Activated CD4-positive, alpha-beta T cell treated with anti-CD3 and anti-CD28 coated beads, Interleukin-2, Interleukin-4, amounts not matched to agents 100 ng/mL and 50 ng/mL, durations not matched to agents 16 hours and 8 hours (primary cell): Measurements from ENCODE around the gene PEDS1.
"Not testable (repeated sequence)": the region's sequence is repeated elsewhere in the genome, so short reads cannot be mapped to it uniquely, and the experiment has no call there.

ENCODE experiments used
- DNase-seq: peaks from one replicate; pipeline ENCODE4 v3.0.0-alpha.2; 2020; ENCODE audit warnings: low spot score

The PEDS1 gene

DNA sequence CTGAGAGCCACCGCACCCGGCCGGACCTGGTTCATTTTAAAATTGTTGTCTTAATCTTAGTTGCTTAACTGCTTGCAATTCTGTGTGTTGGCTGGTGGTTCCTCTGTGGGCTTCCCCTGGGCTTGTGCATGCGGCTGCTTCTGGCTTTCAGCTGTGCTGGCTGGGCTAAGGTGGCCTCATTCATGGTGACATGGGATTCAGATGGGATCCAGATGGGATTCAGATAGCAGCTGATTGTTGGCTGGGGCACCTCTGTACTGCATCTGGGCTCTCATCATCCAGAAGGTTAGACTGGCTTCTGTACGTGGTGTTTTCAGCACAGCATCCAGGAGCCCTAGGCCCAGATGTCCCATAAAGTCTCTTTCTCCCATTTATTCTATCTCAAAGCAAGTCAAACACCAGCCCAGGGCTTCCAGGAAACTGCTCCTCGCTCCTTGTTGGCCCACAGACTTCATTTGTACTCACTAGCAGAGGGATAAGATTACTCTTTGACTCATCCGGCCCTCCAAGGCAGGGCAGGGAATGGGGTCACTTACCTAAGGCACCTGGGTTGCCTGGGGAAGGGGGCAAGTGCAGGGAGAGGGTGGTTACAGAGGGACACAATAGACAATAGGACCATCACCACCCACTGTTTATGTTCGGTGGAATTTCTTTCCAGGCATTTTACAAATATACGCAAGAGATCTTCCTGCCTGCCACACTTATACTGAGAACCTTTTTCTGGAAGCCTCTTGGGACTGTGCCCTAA is 10.2 kb upstream of the PEDS1 start:
- no peak for DNase-seq

DNA sequence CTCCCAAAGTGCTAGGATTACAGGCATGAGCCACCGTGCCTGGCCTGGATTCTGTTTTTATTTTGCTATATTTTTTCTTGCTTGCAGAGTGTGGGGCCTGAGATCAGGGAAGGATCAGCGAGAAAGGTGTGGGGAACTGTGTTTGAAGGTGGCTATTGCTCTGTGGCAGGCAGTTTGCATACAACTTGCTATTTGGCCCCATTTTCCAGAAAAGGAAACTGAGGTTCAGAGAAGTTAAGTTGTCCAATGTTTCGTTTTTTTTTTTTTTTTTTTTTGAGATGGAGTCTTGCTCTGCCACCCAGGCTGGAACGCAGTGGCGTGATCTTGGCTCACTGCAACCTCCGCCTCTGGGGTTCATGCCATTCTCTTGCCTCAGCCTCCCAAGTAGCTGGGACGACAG is 8.0 kb upstream of the PEDS1 start:
- not testable (repeated sequence) for DNase-seq

DNA sequence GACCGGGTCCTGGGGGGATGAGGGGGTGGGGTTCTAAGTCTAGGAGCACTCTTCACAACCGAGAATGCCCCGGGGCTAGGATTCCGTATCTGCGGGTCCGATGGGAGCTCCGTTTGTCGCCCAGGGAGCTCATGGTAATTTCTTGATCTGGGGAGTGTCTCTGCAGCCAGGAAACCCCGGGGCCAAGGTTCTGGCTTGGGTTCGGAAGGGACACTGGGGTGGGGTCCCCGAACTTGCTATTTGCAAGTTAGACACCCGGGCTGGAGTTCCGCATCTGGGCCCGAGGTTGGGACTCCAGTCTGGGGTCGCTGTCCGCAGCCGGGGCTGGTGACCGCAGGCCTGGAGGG is 397 bp downstream of the PEDS1 start:
- DNase-seq: no peak

DNA sequence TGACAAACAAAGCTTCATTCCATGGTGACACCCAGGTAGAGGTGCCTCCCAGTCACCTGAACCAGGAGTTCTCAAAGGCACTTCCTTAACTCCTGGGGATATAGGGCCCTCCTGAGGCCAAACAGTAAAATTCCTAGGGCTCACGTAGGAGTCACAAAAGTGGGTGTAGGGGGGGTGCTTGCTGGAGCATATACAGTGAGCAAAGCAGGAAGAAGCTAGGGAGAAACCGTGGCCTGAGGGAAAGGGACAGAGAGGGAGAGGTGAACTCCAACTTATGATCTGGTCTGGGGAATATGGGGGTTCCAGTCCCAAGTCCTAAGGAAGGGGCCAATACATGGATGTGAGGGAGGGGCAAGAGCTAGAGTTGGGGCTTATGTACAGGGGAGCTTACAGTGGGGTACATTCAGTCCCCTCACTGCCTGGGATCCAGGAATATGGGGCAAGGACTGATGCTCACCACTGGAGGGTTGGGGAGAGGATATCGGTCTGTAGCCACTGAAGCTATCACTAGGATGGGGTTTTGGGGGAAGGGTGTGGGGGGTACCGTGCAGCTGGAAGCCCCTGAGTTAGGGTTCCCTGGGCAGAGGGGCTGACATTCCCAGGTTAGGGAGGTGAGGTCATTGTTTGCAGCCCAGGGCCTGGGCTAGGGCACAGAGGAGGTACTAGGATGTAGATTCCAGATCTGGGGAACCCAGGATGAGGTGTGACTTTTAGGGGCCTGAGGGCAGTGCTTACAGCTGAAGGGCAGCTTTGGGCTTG is 950 bp downstream of the PEDS1 start:
- DNase-seq: no peak

DNA sequence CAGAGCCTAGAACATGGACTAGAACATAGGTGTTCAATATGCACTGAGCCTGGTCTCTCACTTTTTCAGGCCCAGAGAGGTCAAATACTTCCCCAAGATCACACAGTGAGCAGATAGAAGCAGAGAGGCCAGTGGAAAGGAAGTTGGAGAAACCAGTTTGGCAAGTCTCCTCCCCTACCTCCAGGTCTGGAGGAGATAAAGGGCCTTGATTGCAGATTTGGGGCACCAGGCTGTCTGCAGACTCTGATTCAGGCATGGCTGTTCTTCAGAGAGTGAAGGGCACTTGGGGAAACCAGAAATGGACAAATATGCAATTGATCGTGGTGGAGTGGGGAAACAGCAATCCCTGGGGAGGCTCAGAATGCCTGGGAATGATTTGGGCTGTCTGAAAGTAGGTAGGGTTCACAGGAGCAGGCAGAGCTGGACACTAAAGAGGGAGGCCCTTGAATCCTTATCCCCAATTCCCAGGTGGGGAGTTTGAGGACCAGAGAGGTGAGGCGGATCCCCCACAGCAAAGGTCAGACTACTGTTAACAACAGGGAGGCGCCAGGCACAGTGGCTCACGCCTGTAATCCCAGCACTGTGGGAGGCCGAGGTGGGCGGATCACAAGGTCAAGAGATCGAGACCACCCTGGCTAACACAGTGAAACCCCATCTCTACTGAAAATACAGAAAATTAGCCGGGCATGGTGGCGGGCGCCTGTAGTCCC is 2.3 kb downstream of the PEDS1 start:
- DNase-seq: no peak

DNA sequence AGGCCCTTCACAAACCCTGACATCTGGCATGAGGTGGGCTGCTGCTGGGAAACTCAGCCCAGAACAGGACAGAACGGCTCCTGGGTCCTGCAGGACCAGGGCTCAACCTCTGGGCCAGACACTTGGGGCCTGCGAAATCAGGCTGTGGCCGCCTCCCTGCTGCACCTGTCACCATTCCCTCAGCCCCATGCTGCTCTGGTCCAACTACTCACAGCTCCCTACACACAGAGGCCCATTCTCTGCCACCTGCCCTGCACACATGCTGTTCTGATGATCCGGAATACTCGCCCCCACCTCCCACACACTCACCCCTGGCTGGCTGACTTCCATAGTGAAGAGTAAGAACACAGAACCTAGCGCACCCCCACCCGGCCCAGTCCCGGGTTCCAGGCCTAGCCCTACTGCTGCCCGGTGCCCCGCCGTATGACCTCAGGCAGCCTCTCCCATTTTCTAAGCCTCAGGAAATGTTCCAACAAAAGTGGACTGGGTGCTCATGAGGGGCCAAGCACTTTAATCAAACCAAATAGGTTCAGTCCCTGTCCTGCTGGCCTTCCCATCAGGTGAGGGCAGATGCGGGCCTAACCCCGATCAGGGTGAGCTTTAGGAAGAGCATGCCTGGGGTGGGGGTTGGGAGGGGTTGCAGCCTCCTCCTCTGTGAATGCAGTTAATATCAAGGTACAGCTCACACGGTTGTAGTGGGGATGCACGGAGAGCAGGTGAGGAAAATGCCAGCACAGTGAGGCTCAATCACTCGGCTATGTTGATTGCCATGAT is 3.9 kb downstream of the PEDS1 start:
- DNase-seq: no peak

DNA sequence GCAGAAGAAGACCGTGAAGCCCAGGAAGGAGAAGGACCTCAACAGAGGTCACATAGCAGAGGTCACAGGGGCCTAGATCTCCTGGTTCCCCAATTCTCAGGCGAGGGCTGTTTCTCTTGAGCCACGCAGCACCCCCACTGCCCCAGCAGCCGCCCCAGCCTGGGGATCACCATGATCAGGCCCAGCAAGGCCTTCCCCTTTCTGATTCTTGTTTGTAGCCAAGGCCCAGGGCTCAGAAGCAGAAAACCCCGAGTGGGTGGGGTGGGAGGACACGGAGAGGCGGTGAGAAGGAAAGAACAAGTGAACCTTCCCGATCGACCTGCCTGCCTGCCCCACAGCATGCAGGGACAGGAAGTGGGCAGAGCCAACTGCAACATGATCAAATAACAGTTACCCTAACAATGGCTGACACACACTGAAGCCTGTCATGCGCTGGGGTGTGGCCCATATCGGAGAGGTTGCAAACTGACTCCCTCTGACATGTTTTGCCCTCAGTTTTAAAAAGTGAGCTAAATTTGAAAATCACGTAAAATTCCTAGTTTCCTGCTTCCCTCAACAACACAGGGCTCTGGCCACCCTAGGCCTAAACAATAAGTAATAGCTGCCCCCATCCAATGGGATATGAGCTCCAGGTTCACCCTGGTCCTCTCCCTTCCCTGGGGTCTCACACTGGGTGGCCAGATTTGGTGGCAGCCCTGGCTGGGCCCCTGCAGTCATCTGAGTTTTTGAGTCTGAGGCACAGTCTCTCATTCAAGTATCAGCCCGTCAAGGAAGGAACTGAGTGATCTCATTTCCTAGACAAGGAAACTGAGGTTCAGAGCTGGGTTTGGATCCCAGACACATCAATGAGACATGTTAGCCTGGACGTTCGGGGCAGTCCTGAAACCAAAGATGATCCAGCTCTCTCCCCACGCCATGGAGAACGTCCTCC is 6.5 kb downstream of the PEDS1 start:
- DNase-seq: peak; percentile 82

DNA sequence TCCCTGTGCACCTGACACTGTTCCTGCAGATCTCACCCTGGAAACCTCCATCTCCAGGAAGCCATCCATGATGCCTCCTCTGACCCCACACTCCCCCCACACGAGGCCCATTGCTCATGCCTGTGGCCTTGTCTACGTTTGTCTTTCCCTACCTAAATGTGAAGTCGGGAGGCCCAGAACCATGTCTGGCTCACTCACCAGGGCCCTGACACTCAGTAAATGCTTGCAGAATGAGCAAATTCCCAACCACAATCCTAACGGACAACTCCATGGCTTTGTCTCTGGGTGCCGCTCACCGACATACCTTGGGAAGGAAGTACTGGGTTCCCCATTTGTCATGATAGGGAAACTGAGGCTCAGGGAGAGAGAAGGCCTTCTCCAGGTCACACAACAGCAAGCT is 7.3 kb downstream of the PEDS1 start:
- no peak for DNase-seq

DNA sequence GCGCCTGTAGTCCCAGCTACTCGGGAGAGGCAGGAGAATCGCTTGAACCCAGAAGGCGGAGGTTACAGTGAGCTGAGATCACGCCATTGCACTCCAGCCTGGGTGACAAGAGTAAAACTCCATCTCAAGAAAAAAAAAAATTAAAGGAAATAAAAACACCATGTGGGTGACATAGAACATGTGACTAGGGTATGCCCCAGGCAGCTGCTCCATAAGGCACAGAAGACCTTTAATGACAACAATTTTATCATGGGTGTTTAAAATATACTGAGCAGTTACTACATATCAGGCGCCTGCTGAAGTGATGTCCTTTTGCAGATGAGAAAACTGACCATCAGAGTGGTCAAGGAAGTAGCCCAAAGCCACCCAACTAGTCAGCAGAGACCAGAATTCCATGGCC is 8.0 kb downstream of the PEDS1 start:
- DNase-seq: no peak

DNA sequence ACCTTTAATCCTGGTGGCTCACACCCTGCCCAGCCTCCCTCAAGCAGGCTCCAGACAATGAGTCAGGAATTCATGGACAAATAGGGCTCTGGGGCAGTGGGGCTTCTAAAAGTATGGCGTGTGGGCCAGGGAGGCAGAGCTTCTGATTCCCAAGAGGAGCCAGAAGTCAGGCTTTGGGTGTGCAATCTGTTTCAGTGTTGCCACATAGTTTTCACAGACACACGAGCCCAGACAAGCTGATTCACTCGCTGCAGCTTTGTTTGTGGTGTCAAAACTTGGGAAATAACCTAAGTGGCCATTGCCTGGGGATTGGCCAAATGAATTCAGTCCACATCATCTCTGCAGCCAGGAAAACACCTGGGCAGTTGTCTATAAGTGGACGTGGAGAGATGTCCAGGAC is 9.2 kb downstream of the PEDS1 start:
- no peak for DNase-seq

DNA sequence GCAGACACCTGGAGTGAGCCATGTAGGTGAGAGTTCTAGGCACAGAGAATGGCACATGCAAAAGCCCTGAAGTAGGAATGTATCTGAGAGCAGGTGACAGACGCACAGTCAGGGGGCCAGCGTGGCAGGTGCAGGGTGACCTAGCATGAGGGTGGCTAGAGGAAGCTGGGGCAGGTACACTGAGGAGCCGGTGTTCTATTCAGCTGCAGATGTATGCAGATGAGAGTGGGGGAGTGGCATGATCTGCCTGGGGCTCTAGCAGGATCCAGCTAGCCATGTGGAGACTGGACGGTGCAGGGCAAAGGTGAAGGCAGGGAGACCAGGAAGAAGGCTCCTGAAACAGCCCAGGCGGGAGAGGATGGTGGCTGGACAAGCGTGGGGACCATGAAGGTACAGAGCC is 10.7 kb downstream of the PEDS1 start:
- DNase-seq: no peak

DNA sequence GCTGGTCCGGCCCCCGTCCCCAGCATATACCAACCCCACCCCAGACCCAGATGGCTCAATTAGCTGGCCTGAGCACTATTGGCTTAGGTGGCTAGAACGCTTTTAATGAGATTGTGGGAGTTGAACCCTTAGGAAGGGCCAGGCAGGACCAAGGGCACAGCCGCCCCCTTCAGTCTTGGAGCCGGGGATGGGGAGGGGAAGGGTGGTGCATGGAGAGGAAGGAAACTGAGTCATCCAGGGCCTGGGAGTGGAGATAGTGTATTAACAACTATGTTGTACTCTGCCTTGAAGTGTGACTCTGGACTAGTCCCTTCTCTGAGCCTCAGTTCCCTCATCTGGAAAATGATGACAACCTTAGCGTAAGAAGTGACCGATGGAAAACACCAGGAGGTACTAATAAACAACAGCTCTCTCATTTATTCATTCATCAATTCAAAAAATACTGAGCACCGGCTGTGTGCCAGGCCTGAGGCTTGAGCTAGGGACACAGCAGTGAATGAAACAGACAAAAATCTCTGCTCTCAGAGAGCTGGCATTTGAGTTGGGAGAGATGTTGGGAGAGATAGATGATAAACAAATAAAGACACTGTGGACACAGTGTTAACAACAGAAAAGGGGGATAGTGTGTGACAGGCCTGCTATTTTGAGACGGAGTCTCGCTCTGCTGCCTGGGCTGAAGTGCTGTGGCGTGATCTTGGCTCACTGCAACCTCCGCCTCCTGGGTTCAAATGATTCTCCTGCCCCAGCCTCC is 11.5 kb downstream of the PEDS1 start:
- DNase-seq: no peak

DNA sequence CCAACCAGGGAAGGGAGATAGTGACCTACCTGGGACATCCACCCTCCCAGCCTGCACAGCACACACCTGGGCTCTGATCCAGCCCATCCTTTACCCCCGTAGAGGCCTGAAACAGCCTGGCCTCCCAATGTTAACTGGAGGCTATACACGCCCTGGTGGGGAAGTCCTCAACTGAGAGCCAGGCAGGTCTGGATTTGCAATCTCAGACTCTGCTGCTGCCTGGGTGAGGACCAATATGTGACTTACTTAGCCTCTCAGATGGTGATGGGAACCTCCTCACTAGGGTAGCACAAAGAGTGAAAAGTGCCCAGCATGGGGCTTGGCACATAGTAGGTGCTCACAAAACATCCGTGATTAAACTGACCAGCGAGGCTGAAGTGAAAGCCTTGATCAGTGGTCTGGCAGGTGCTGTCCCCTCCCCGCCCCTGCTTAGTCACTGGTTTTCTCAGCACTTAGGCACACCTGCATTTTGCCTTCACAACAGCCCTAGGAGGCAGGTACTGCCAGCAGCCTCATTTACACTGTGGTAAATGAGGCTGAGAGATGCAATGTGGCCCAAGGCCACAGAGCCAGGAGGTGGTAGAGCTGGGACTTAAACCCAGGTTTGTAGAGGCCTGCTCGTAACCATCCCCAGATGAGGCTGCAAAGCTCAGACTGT is 12.4 kb downstream of the PEDS1 start:
- no peak for DNase-seq

DNA sequence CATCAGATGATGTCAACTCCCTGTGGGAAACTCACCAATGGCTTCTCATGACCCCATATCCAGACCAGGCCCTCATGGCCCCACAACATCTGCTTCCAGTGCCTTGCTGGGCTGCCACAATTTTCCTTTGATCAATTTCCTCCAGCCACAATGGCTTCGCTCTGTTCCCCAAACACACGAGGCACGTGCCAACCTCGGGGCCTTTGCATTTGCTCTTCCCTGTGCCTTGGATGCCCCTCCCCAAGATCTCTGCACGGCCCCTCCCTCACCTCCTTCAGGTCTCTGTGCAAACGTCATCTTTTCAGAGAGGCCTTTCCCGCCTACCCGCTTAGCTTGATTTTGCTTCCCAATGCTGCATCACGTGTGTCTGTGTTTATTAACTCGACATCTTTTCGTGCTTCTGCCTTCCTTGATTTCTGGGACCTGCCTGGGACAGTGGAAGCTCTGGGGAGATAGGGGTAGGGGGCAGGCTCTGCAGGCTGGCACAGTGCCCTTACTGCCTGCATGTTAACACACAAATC is 13.1 kb downstream of the PEDS1 start:
- no peak for DNase-seq

DNA sequence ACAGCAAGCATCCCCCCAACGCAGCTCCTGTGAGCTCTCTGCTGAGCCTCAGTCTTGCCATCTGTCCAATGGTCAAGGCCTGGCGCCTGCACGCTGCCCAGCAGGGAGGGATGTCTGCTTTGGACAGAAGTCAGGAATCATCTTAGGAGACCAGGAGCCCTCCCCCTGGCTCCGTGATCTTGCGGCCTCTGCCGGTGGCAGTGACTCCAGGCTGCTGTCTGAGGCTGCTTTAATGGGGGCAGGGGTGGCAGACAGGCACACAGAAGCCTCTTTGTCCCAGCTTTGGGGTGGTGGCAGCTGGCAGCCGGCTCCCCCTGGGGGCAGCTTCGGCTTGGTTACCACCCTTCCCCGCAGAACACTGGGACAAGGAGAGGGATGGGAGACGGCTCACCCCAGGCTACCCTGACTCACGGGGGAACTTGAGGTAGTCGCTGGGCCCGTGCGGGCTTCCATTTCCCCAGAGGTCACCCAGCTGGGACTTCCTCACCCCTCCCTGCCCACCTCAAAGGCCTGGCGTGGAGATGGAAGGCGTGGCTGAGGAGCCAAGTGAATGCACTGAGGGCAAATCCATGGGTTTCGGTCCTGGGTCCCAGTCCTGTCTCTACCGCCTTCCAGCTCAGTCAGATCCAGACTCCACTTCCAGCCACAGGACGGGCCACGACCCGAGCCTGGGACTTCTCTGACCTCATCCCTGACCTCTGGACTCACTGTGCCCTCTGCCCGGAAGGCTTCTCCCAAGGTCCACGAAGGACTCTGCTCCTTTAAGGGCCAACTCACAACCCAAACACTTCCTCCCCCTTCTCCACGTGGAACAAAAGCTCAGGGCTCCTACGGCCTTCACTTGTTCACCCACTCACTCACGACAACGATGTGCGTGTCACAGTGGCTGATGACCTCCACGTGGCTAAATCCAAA is 14.8 kb downstream of the PEDS1 start:
- no peak for DNase-seq

DNA sequence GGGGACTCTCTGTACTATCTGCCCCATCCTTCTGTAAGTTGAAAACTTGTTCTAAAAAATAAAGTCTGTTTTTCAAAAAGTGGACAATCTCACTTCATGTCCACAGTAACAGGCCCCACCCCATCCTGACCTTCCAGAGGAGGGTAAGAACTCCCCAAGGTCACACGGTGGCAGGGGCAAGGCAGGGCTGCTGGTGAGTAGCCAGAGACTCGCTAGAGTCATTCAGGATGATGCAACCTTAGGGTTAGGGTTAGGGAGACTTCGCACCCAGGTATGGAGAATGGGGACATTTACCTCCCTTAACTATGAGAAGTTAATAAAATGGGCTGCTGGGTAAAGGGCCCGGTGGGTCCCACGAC is 15.4 kb downstream of the PEDS1 start:
- no peak for DNase-seq

DNA sequence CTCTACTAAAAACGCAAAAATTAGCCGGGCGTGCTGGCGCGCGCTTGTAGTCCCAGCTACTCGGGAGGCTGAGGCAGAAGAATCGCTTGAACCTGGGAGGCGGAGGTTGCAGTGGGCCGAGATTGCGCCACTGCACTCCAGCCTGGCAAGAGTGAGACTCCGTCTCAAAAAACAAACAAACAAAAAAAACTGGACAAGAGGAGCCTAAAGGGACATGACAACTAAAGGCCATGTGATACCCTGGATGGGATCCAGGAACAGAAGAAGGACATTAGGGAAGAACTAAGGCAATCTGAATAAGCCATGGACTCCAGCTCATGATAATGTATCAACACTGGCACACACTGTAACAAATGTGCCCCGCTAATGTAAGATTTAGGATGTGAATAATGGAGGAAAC is 15.8 kb downstream of the PEDS1 start:
- not testable (repeated sequence) for DNase-seq

DNA sequence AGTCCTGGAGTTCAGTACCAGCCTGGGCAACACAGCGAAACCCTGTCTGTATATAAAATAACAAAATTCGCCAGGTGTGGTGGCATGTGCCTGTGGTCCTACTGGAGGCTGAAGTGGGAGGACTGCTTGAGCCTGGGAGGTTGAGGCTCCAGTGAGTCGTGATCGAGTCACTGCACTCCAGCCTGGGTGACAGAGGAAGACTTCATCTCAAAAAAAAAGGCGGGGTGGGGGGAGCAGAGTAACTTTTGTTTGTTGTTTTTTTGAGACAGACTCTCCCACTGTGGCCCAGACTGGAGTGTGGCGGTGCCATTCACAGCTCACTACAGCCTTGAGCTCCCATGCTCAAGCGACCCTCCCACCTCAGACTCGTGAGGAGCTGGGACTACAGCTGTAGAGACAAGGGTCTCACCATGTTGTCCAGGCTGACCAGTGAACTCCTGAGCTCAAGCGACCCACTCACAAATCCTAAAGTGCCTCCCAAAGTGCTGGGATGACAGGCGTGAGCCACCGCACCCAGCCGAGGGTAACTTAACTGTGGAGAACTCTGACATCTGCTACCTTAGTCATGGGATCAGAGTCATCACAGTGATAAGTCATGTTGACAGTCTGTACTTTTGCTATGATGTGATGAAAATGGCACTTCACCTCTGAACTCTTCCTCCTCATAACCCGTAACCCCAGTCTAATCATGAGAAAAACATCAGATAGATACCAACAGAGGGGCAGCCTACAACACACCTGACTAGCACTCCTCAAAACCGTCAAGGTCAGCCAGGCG is 16.5 kb downstream of the PEDS1 start:
- no peak for DNase-seq
